Measurements from ENCODE around the gene PLXNA4.

Gene PLXNA4

GRCh38 chr7:132206594-132206993 is 369.7 kb downstream of the PLXNA4 start:
- no peak overlapping the region for H4K91ac ChIP-seq (ENCODE audit: low read depth, low read length)
- H3K27me3 ChIP-seq (ENCODE audit: insufficient read depth, low read length): no peaks in the 10 kb centered on the region
- no CpG with 5 or more reads among the region's 8 CpGs for WGBS (ENCODE audit: extremely low coverage, insufficient coverage, insufficient read length)
- H3K27ac ChIP-seq (ENCODE audit: low read depth, low read length): no peak overlapping the region
- H3K36me3 ChIP-seq (ENCODE audit: control insufficient read depth in 1 of 2, insufficient read depth in 2 of 2, low read length in 2 of 2): no peaks in the 10 kb centered on the region
- no peak overlapping the region for H4K8ac ChIP-seq (ENCODE audit: low read depth, low read length)
- no peak overlapping the region for H4K12ac ChIP-seq (ENCODE audit: low read depth, low read length)
- no peak overlapping the region for H2BK12ac ChIP-seq (ENCODE audit: low read length)
- H3K9me3 ChIP-seq (ENCODE audit: insufficient read depth, low read depth, low read length): peaks cover 5% of the 10 kb centered on the region
- no peak overlapping the region for H2BK120ac ChIP-seq (ENCODE audit: insufficient read depth, low read length, poor library complexity)
- H3K23ac ChIP-seq (ENCODE audit: low read length): no peak overlapping the region
- no peaks in the 10 kb centered on the region for H3K79me2 ChIP-seq (ENCODE audit: control insufficient read depth, insufficient read depth, low read length, poor library complexity)
- no peaks in the 10 kb centered on the region for H3K79me1 ChIP-seq (ENCODE audit: low read length)
- no peak for DNase-seq
- H2AK5ac ChIP-seq (ENCODE audit: low read length): no peak overlapping the region
- H3K9ac ChIP-seq (ENCODE audit: low read length): no peak overlapping the region
- H3K4me3 ChIP-seq (ENCODE audit: low read depth, low read length): no peak overlapping the region
- H3K18ac ChIP-seq (ENCODE audit: low read length): no peak overlapping the region
- H3K4me1 ChIP-seq (ENCODE audit: control insufficient read depth in 1 of 2, insufficient read depth in 2 of 2, low read length in 2 of 2): no peaks in the 10 kb centered on the region
- no peak overlapping the region for H2BK5ac ChIP-seq (ENCODE audit: low read depth, low read length, poor library complexity)
- H2AFZ ChIP-seq (ENCODE audit: insufficient read depth, low read length, poor library complexity): no peak overlapping the region
- H3K4me2 ChIP-seq (ENCODE audit: low read length): no peak overlapping the region
- H3K14ac ChIP-seq (ENCODE audit: low read length): no peak overlapping the region
- H3K4ac ChIP-seq (ENCODE audit: low read depth, low read length): no peak overlapping the region

GRCh38 chr7:132205509-132205908 is 370.8 kb downstream of the PLXNA4 start:
- DNase-seq: no peak
- peaks cover 5% of the 10 kb centered on the region for H3K9me3 ChIP-seq (ENCODE audit: insufficient read depth, low read depth, low read length)
- H2AFZ ChIP-seq (ENCODE audit: insufficient read depth, low read length, poor library complexity): no peak overlapping the region
- H2BK120ac ChIP-seq (ENCODE audit: insufficient read depth, low read length, poor library complexity): no peak overlapping the region
- H4K12ac ChIP-seq (ENCODE audit: low read depth, low read length): no peak overlapping the region
- no peaks in the 10 kb centered on the region for H3K36me3 ChIP-seq (ENCODE audit: control insufficient read depth in 1 of 2, insufficient read depth in 2 of 2, low read length in 2 of 2)
- no peaks in the 10 kb centered on the region for H3K4me1 ChIP-seq (ENCODE audit: control insufficient read depth in 1 of 2, insufficient read depth in 2 of 2, low read length in 2 of 2)
- H3K9ac ChIP-seq (ENCODE audit: low read length): no peak overlapping the region
- H3K23ac ChIP-seq (ENCODE audit: low read length): no peak overlapping the region
- no peak overlapping the region for H2BK5ac ChIP-seq (ENCODE audit: low read depth, low read length, poor library complexity)
- no peaks in the 10 kb centered on the region for H3K79me2 ChIP-seq (ENCODE audit: control insufficient read depth, insufficient read depth, low read length, poor library complexity)
- no peak overlapping the region for H3K4me2 ChIP-seq (ENCODE audit: low read length)
- no peaks in the 10 kb centered on the region for H3K79me1 ChIP-seq (ENCODE audit: low read length)
- no peak overlapping the region for H3K4me3 ChIP-seq (ENCODE audit: low read depth, low read length)
- H3K27ac ChIP-seq (ENCODE audit: low read depth, low read length): no peak overlapping the region
- no peak overlapping the region for H3K18ac ChIP-seq (ENCODE audit: low read length)
- no peak overlapping the region for H2BK12ac ChIP-seq (ENCODE audit: low read length)
- H2AK5ac ChIP-seq (ENCODE audit: low read length): no peak overlapping the region
- H3K27me3 ChIP-seq (ENCODE audit: insufficient read depth, low read length): no peaks in the 10 kb centered on the region
- H3K14ac ChIP-seq (ENCODE audit: low read length): no peak overlapping the region
- no peak overlapping the region for H4K91ac ChIP-seq (ENCODE audit: low read depth, low read length)
- no peak overlapping the region for H3K4ac ChIP-seq (ENCODE audit: low read depth, low read length)
- H4K8ac ChIP-seq (ENCODE audit: low read depth, low read length): no peak overlapping the region

- Histone ChIP-seq H3K79me2 (ENCODE audit: control insufficient read depth, insufficient read depth, low read length, poor library complexity) (no peaks in the 10 kb centered on the region), H3K4me1 (ENCODE audit: control insufficient read depth in 1 of 2, insufficient read depth in 2 of 2, low read length in 2 of 2) (no peaks in the 10 kb centered on the region), H3K14ac (ENCODE audit: low read length) (no peak overlapping the region), H3K4me3 (ENCODE audit: low read depth, low read length) (no peak overlapping the region), H3K27ac (ENCODE audit: low read depth, low read length) (no peak overlapping the region), H2BK5ac (ENCODE audit: low read depth, low read length, poor library complexity) (no peak overlapping the region), H3K4me2 (ENCODE audit: low read length) (no peak overlapping the region), H3K27me3 (ENCODE audit: insufficient read depth, low read length) (no peaks in the 10 kb centered on the region), H3K79me1 (ENCODE audit: low read length) (no peaks in the 10 kb centered on the region), H3K9ac (ENCODE audit: low read length) (no peak overlapping the region), H4K8ac (ENCODE audit: low read depth, low read length) (no peak overlapping the region), H2BK12ac (ENCODE audit: low read length) (no peak overlapping the region), H4K91ac (ENCODE audit: low read depth, low read length) (no peak overlapping the region), H3K23ac (ENCODE audit: low read length) (no peak overlapping the region), H2AK5ac (ENCODE audit: low read length) (no peak overlapping the region), H4K12ac (ENCODE audit: low read depth, low read length) (no peak overlapping the region), H3K4ac (ENCODE audit: low read depth, low read length) (no peak overlapping the region), H3K9me3 (ENCODE audit: insufficient read depth, low read depth, low read length) (peaks cover 3% of the 10 kb centered on the region), H2BK120ac (ENCODE audit: insufficient read depth, low read length, poor library complexity) (no peak overlapping the region), H2AFZ (ENCODE audit: insufficient read depth, low read length, poor library complexity) (no peak overlapping the region), H3K36me3 (ENCODE audit: control insufficient read depth in 1 of 2, insufficient read depth in 2 of 2, low read length in 2 of 2) (no peaks in the 10 kb centered on the region), H3K18ac (ENCODE audit: low read length) (no peak overlapping the region)
- DNase-seq: no peak
- no CpG with 5 or more reads among the region's 7 CpGs for WGBS (ENCODE audit: extremely low coverage, insufficient coverage, insufficient read length)
Measured at GRCh38 chr7:132203021-132203420, 373.2 kb downstream of the PLXNA4 start.

- Histone ChIP-seq H3K4ac (ENCODE audit: low read depth, low read length) (no peak overlapping the region), H3K36me3 (ENCODE audit: control insufficient read depth in 1 of 2, insufficient read depth in 2 of 2, low read length in 2 of 2) (no peaks in the 10 kb centered on the region), H3K9me3 (ENCODE audit: insufficient read depth, low read depth, low read length) (peaks cover 3% of the 10 kb centered on the region), H3K4me1 (ENCODE audit: control insufficient read depth in 1 of 2, insufficient read depth in 2 of 2, low read length in 2 of 2) (no peaks in the 10 kb centered on the region), H3K23ac (ENCODE audit: low read length) (no peak overlapping the region), H2BK5ac (ENCODE audit: low read depth, low read length, poor library complexity) (no peak overlapping the region), H2BK12ac (ENCODE audit: low read length) (no peak overlapping the region), H3K4me3 (ENCODE audit: low read depth, low read length) (no peak overlapping the region), H4K12ac (ENCODE audit: low read depth, low read length) (no peak overlapping the region), H3K9ac (ENCODE audit: low read length) (no peak overlapping the region), H3K27me3 (ENCODE audit: insufficient read depth, low read length) (no peaks in the 10 kb centered on the region), H2BK120ac (ENCODE audit: insufficient read depth, low read length, poor library complexity) (no peak overlapping the region), H3K14ac (ENCODE audit: low read length) (no peak overlapping the region), H3K27ac (ENCODE audit: low read depth, low read length) (no peak overlapping the region), H3K4me2 (ENCODE audit: low read length) (no peak overlapping the region), H2AK5ac (ENCODE audit: low read length) (no peak overlapping the region), H4K8ac (ENCODE audit: low read depth, low read length) (no peak overlapping the region), H3K79me1 (ENCODE audit: low read length) (no peaks in the 10 kb centered on the region), H3K79me2 (ENCODE audit: control insufficient read depth, insufficient read depth, low read length, poor library complexity) (no peaks in the 10 kb centered on the region), H2AFZ (ENCODE audit: insufficient read depth, low read length, poor library complexity) (no peak overlapping the region), H3K18ac (ENCODE audit: low read length) (no peak overlapping the region), H4K91ac (ENCODE audit: low read depth, low read length) (no peak overlapping the region)
- WGBS (ENCODE audit: extremely low coverage, insufficient coverage, insufficient read length): no CpG with 5 or more reads among the region's 9 CpGs
- no peak for DNase-seq
Measured at GRCh38 chr7:132202541-132202940, 373.7 kb downstream of the PLXNA4 start.

All from trophoblast cell (in vitro differentiated cells and primary cell).